Activated gamma-delta T cell treated with anti-CD3 and anti-CD28 coated beads, Interleukin-2, amount 50 U/mL, for 16 hours (primary cell): ENCODE measurements around the gene NKIRAS2.

Experiments used
- DNase-seq: peaks from one replicate; pipeline ENCODE4 v3.0.0-alpha.2; 2020; ENCODE audit warnings: low read depth

The NKIRAS2 gene

GRCh38 chr17:42019509-42020404, at the start of gene NKIRAS2:
TSS of gene NKIRAS2 (plus strand) at chr17:42020090. CDS start at chr17:42021578, 1,488 bp downstream.
- peak; percentile 91 for DNase-seq

- no peak for DNase-seq
These were observed 49.0 kb upstream of the NKIRAS2 start for GRCh38 chr17:41970901-41971331.

GRCh38 chr17:41971721-41972523, 48.0 kb upstream of the NKIRAS2 start:
- DNase-seq = no peak

- DNase-seq = no peak
These were observed 47.1 kb upstream of the NKIRAS2 start for GRCh38 chr17:41972571-41973407.

GRCh38 chr17:41973408-41973811, 46.5 kb upstream of the NKIRAS2 start:
- no peak for DNase-seq

- no peak for DNase-seq
These were observed 45.9 kb upstream of the NKIRAS2 start for GRCh38 chr17:41974031-41974430.

- no peak for DNase-seq
These were observed 45.2 kb upstream of the NKIRAS2 start for GRCh38 chr17:41974658-41975057.

- no peak for DNase-seq
These were observed 44.5 kb upstream of the NKIRAS2 start for GRCh38 chr17:41975099-41976083.

- no peak for DNase-seq
These were observed 43.6 kb upstream of the NKIRAS2 start for GRCh38 chr17:41976142-41976768.

- no peak for DNase-seq
These were observed 41.9 kb upstream of the NKIRAS2 start for GRCh38 chr17:41977991-41978390.

GRCh38 chr17:41982026-41982760, 37.7 kb upstream of the NKIRAS2 start:
- DNase-seq = no peak

GRCh38 chr17:41984454-41984853, 35.4 kb upstream of the NKIRAS2 start:
- DNase-seq = no peak

GRCh38 chr17:41985919-41986318, 34.0 kb upstream of the NKIRAS2 start:
- no peak for DNase-seq

GRCh38 chr17:41986634-41987033, 33.3 kb upstream of the NKIRAS2 start:
- no peak for DNase-seq

- DNase-seq = no peak
These were observed 32.2 kb upstream of the NKIRAS2 start for GRCh38 chr17:41987642-41988041.

- no peak for DNase-seq
These were observed 31.5 kb upstream of the NKIRAS2 start for GRCh38 chr17:41988418-41988817.

- no peak for DNase-seq
These were observed 30.0 kb upstream of the NKIRAS2 start for GRCh38 chr17:41989702-41990419.

- no peak for DNase-seq
These were observed 27.3 kb upstream of the NKIRAS2 start for GRCh38 chr17:41992576-41992975.

- no peak for DNase-seq
These were observed 23.1 kb upstream of the NKIRAS2 start for GRCh38 chr17:41996855-41997164.
